GM23338 (cell line): ENCODE data around the gene FBXO46. TPM values are rescaled to one million over a fixed set of nuclear protein-coding genes. Genes with fewer than 3 reads are reported as not detected.
A peak's percentile ranks its signal among the peaks of the same experiment; 100 is the strongest.
"Not testable (repeated sequence)": the region's sequence is repeated elsewhere in the genome, so short reads cannot be mapped to it uniquely, and the experiment has no call there.

Experiments
- ATAC-seq: fragments of 200-7000 bp; cut with Tn5 transposase; 3 replicates; pipeline ENCODE4 v1.9.1; 2020
- DNase-seq: peaks from one replicate; pipeline ENCODE4 v3.0.0-alpha.2; 2015; ENCODE audit warnings: low spot score
- H2AFZ ChIP-seq: fragments of 200-600 bp; sonication (generic); 2 replicates; pipeline ENCODE4 v1.8.0; 2016; ENCODE audit warnings: antibody characterized with exemption, mild to moderate bottlenecking, moderate library complexity
- H3F3A ChIP-seq: fragments of 200-600 bp; sonication (generic); replicated peaks from 2 replicates; pipeline ENCODE4 v1.8.0; 2017; ENCODE audit warnings: antibody characterized with exemption, mixed run types, low read depth
- H3K27ac ChIP-seq: fragments of 200-600 bp; sonication (generic); 2 replicates; pipeline ENCODE4 v1.6.1; 2016; ENCODE audit warnings: low read depth
- H3K27me3 ChIP-seq: fragments of 200-600 bp; sonication (generic); 2 replicates; pipeline ENCODE4 v1.8.0; 2016; ENCODE audit warnings: mild to moderate bottlenecking, mixed run types, moderate library complexity; ENCODE audit not compliant: insufficient read depth
- H3K36me3 ChIP-seq: fragments of 200-600 bp; sonication (generic); 2 replicates; pipeline ENCODE4 v1.8.0; 2016; ENCODE audit warnings: mild to moderate bottlenecking; ENCODE audit not compliant: insufficient read depth
- H3K4me1 ChIP-seq: fragments of 200-600 bp; sonication (generic); 2 replicates; pipeline ENCODE4 v1.8.0; 2016; ENCODE audit warnings: mild to moderate bottlenecking, moderate library complexity; ENCODE audit not compliant: insufficient read depth
- H3K4me2 ChIP-seq: fragments of 200-600 bp; sonication (generic); 2 replicates; pipeline ENCODE4 v1.7.1; 2017; ENCODE audit warnings: mixed run types
- H3K4me3 ChIP-seq: fragments of 200-600 bp; sonication (generic); 2 replicates; pipeline ENCODE4 v1.6.1; 2016; ENCODE audit warnings: mixed run types
- H3K79me2 ChIP-seq: fragments of 200-600 bp; sonication (generic); replicated peaks from 2 replicates; pipeline ENCODE4 v1.8.0; 2017; ENCODE audit warnings: mild to moderate bottlenecking; ENCODE audit not compliant: insufficient read depth
- H3K9me2 ChIP-seq: fragments of 200-600 bp; sonication (generic); 2 replicates; pipeline ENCODE4 v1.8.0; 2017; ENCODE audit not compliant: insufficient read depth
- H4K20me1 ChIP-seq: fragments of 200-600 bp; sonication (generic); replicated peaks from 2 replicates; pipeline ENCODE4 v1.8.0; 2017; ENCODE audit warnings: mild to moderate bottlenecking; ENCODE audit not compliant: insufficient read depth
- H3K27ac Mint-ChIP-seq: 2 replicates; pipeline ENCODE4 v1.8.0; 2020; ENCODE audit warnings: inconsistent platforms, mild to moderate bottlenecking, moderate library complexity, mixed read lengths
- H3K27me3 Mint-ChIP-seq: 3 replicates; pipeline ENCODE4 v1.8.0; 2022; ENCODE audit warnings: low read depth, mild to moderate bottlenecking, moderate library complexity, mixed read lengths, inconsistent platforms; ENCODE audit not compliant: insufficient read depth, poor library complexity
- H3K36me3 Mint-ChIP-seq: 3 replicates; pipeline ENCODE4 v1.8.0; 2021; ENCODE audit warnings: low read depth, mild to moderate bottlenecking, inconsistent platforms, moderate library complexity, mixed read lengths
- H3K4me1 Mint-ChIP-seq: 3 replicates; pipeline ENCODE4 v1.8.0; 2020; ENCODE audit warnings: mild to moderate bottlenecking, inconsistent platforms, mixed read lengths
- H3K4me3 Mint-ChIP-seq: 3 replicates; pipeline ENCODE4 v1.8.0; 2021; ENCODE audit warnings: moderate library complexity, mild to moderate bottlenecking, inconsistent platforms, mixed read lengths
- H3K9me3 Mint-ChIP-seq: 3 replicates; pipeline ENCODE4 v1.8.0; 2020; ENCODE audit warnings: moderate library complexity, mild to moderate bottlenecking, inconsistent platforms, mixed read lengths
- CREB1 ChIP-seq: fragments of 250-450 bp; sonication (Bioruptor Pico); IDR thresholded peaks from 2 replicates; pipeline ENCODE4 v1.5.0; 2020; ENCODE audit warnings: low read depth, mild to moderate bottlenecking, moderate library complexity
- ETS1 ChIP-seq: IDR thresholded peaks from 2 replicates; pipeline ENCODE4 v1.6.1; 2016; ENCODE audit warnings: antibody characterized with exemption
- JUNB ChIP-seq: IDR thresholded peaks from one replicate; pipeline ENCODE4 v1.6.1; 2016; ENCODE audit warnings: antibody characterized with exemption; ENCODE audit not compliant: unreplicated experiment
- STAT1 ChIP-seq: IDR thresholded peaks from one replicate; pipeline ENCODE4 v1.6.1; 2016; ENCODE audit warnings: antibody characterized with exemption; ENCODE audit not compliant: unreplicated experiment
- ZNF114 ChIP-seq: fragments of 250-450 bp; sonication (Bioruptor Pico); IDR thresholded peaks from 2 replicates; pipeline ENCODE4 v1.5.0; 2020; ENCODE audit warnings: mild to moderate bottlenecking, moderate library complexity
- ZNF331 ChIP-seq: fragments of 250-450 bp; sonication (Bioruptor Pico); IDR thresholded peaks from 2 replicates; pipeline ENCODE4 v1.5.0; 2020; ENCODE audit warnings: low read depth, mild to moderate bottlenecking, moderate library complexity
- polyA plus RNA-seq: library from polyadenylated mRNA; unstranded; fragments of >200 nt; fragmentation: Nextera tagmentation; extraction: Ambion mirVana; gene quantifications from 2 replicates; pipeline ENCODE4 v1.2.1, GENCODE V29; 2016
- total RNA-seq: library from RNA; depleted of rRNA; stranded (reverse); fragments of >200 nt; shearing (Covaris generic); gene quantifications from 2 replicates; pipeline ENCODE4 v1.2.3, GENCODE V29; 2014
- TF ChIP-seq, protein P1 (sequence below), 2 experiments: fragments of 200-600 bp in 1 of 2; sonication (generic) in 1 of 2; conservative IDR thresholded peaks; 2 replicates each; pipeline versions ENCODE4 v1.5.1 to v1.6.1; 2016 to 2017; ENCODE audit warnings: antibody characterized with exemption in 2 of 2, low read depth in 2 of 2, mild to moderate bottlenecking in 2 of 2, moderate library complexity in 1 of 2
- TF ChIP-seq, protein P2 (sequence below): fragments of 250-450 bp; sonication (Bioruptor Pico); IDR thresholded peaks from 2 replicates; pipeline ENCODE4 v1.5.0; 2020; ENCODE audit warnings: mild to moderate bottlenecking, moderate library complexity

Gene FBXO46
- total and polyA plus RNA-seq, 2 experiments from 2014 or later, result 9.4 to 35.8 TPM

DNA sequence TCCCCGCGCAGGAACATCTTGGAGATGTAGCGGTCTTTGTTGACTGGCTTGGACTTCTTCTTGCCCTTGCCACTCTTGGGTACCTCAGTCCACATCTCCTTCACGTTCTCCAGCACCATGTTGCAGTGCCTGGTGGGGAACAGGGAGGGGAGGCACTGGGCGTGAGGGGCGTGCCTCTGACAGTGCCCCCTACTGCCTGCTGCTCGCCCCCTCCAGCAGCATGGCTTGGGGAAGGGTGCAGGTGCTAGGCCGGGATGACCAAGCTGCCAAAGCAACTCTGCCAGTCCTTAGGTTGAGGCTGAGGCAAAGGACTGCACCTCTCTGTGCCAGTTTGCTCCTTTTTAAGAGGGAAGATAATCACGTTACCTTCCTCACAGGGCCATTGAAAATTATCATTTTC, 43.1 kb downstream of the FBXO46 start:
- Mint-ChIP-seq H3K9me3 (no peaks in the 10 kb centered on the region; the same call in 2 of the 3 replicates), H3K4me3 (no peak overlapping the region), H3K27me3 (peaks cover 18% of the 10 kb centered on the region), H3K36me3 (peaks cover 59% of the 10 kb centered on the region), H3K4me1 (peaks cover 4% of the 10 kb centered on the region), H3K27ac (no peak overlapping the region)
- Histone ChIP-seq H3K9me2 (no peaks in the 10 kb centered on the region), H3K79me2 (peaks cover 23% of the 10 kb centered on the region), H3K36me3 (peaks cover 24% of the 10 kb centered on the region), H4K20me1 (peaks cover 20% of the 10 kb centered on the region), H3K4me1 (peaks cover 5% of the 10 kb centered on the region; the same call in 1 of the 2 replicates), H3F3A (peaks cover 11% of the 10 kb centered on the region; the same call in 1 of the 2 replicates), H2AFZ (no peak overlapping the region), H3K4me2 (no peak overlapping the region), H3K4me3 (no peak overlapping the region), H3K27me3 (no peaks in the 10 kb centered on the region), H3K27ac (no peak overlapping the region)
- DNase-seq (no peak), ATAC-seq (no peak)
- TF ChIP-seq CREB1 (CRISPR knock-in tag), result no peak
- TF ChIP-seq, protein P1, sequence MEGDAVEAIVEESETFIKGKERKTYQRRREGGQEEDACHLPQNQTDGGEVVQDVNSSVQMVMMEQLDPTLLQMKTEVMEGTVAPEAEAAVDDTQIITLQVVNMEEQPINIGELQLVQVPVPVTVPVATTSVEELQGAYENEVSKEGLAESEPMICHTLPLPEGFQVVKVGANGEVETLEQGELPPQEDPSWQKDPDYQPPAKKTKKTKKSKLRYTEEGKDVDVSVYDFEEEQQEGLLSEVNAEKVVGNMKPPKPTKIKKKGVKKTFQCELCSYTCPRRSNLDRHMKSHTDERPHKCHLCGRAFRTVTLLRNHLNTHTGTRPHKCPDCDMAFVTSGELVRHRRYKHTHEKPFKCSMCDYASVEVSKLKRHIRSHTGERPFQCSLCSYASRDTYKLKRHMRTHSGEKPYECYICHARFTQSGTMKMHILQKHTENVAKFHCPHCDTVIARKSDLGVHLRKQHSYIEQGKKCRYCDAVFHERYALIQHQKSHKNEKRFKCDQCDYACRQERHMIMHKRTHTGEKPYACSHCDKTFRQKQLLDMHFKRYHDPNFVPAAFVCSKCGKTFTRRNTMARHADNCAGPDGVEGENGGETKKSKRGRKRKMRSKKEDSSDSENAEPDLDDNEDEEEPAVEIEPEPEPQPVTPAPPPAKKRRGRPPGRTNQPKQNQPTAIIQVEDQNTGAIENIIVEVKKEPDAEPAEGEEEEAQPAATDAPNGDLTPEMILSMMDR (conservative IDR thresholded peaks at IDR 0.05; ENCODE audit: low read depth in 2 of 2), result 0 out of 4 replicates have a peak, but pooled peaks of 1 of the 2 experiments have one; percentile 12

DNA sequence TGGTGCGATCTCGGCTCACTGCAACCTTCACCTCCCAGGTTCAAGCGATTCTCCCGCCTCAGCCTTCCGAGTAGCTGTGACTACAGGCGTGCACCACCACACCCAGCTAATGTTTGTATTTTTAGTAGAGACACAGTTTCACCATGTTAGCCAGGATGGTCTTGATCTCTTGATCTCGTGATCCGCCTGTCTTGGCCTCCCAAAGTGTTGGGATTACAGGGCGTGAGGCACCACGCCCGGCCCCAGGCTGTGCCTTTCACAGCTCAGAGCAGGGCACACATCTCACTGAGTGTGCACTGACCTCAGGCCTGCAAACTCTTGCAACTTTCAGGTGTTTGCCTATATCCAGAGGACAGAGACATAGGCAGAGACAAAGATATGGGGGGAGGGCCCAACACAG, 45.7 kb downstream of the FBXO46 start:
- not testable (repeated sequence) for H3K9me2 ChIP-seq, DNase-seq, H3K9me3 Mint-ChIP-seq, H3K4me3 ChIP-seq, H3K27ac ChIP-seq, H2AFZ ChIP-seq, ATAC-seq, H3K4me1 Mint-ChIP-seq, H3K27me3 ChIP-seq, H3K4me2 ChIP-seq, H3K4me1 ChIP-seq, H3K27ac Mint-ChIP-seq, H3K4me3 Mint-ChIP-seq, H3K79me2 ChIP-seq
- Histone ChIP-seq H3K36me3 (peaks cover 24% of the 10 kb centered on the region), H3F3A (peaks cover 17% of the 10 kb centered on the region; the same call in 1 of the 2 replicates), H4K20me1 (peaks cover 23% of the 10 kb centered on the region)
- peaks cover 53% of the 10 kb centered on the region for H3K36me3 Mint-ChIP-seq
- peaks cover 13% of the 10 kb centered on the region for H3K27me3 Mint-ChIP-seq

DNA sequence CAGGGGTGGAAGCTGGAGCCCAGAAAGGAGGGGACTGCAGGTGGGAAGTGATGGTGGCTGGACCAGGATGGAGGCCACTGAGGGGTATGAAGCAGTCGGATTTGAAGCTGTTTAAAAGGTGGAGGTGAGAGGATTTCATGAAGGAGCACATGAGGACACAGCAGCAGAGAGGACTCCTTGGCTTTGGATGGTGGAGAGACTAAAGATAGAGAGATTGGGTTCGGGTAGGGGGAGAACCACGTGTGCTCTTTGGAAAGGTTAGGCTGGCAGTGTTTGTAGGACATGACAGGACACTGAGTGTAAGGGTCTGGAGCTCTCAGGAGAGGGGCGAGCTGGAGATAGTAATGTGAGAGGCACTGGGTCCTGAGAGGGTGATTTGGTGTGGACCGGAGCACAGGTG, 47.8 kb downstream of the FBXO46 start:
- 0 out of 2 replicates have a peak, but pooled peaks cover 8% of the 10 kb centered on the region for H3K4me1 ChIP-seq
- H3K27ac ChIP-seq, result no peak overlapping the region
- peaks cover 8% of the 10 kb centered on the region; the same call in 1 of the 2 replicates for H4K20me1 ChIP-seq
- peaks cover 27% of the 10 kb centered on the region for H3K27me3 Mint-ChIP-seq
- H3K27me3 ChIP-seq, result peaks cover 17% of the 10 kb centered on the region
- no peaks in the 10 kb centered on the region; the same call in 2 of the 3 replicates for H3K9me3 Mint-ChIP-seq
- ATAC-seq (no peak), DNase-seq (no peak)
- peaks cover 37% of the 10 kb centered on the region for H3K36me3 Mint-ChIP-seq
- H3K27ac Mint-ChIP-seq, result no peak overlapping the region
- peaks cover 18% of the 10 kb centered on the region for H3K36me3 ChIP-seq
- no peaks in the 10 kb centered on the region for H3K79me2 ChIP-seq
- H3F3A ChIP-seq, result peaks cover 21% of the 10 kb centered on the region
- H2AFZ ChIP-seq, result no peak overlapping the region
- no peak overlapping the region for H3K4me3 ChIP-seq
- H3K9me2 ChIP-seq, result no peaks in the 10 kb centered on the region
- H3K4me2 ChIP-seq, result no peak overlapping the region
- peaks cover 4% of the 10 kb centered on the region; the same call in 2 of the 3 replicates for H3K4me1 Mint-ChIP-seq
- H3K4me3 Mint-ChIP-seq, result no peak overlapping the region
- no peak for TF ChIP-seq ETS1
- TF ChIP-seq CREB1 (CRISPR knock-in tag), result no peak
- TF ChIP-seq STAT1, result no peak
- TF ChIP-seq ZNF114 (CRISPR knock-in tag), result no peak
- no peak for TF ChIP-seq ZNF331 (CRISPR knock-in tag)
- TF ChIP-seq, protein P2, sequence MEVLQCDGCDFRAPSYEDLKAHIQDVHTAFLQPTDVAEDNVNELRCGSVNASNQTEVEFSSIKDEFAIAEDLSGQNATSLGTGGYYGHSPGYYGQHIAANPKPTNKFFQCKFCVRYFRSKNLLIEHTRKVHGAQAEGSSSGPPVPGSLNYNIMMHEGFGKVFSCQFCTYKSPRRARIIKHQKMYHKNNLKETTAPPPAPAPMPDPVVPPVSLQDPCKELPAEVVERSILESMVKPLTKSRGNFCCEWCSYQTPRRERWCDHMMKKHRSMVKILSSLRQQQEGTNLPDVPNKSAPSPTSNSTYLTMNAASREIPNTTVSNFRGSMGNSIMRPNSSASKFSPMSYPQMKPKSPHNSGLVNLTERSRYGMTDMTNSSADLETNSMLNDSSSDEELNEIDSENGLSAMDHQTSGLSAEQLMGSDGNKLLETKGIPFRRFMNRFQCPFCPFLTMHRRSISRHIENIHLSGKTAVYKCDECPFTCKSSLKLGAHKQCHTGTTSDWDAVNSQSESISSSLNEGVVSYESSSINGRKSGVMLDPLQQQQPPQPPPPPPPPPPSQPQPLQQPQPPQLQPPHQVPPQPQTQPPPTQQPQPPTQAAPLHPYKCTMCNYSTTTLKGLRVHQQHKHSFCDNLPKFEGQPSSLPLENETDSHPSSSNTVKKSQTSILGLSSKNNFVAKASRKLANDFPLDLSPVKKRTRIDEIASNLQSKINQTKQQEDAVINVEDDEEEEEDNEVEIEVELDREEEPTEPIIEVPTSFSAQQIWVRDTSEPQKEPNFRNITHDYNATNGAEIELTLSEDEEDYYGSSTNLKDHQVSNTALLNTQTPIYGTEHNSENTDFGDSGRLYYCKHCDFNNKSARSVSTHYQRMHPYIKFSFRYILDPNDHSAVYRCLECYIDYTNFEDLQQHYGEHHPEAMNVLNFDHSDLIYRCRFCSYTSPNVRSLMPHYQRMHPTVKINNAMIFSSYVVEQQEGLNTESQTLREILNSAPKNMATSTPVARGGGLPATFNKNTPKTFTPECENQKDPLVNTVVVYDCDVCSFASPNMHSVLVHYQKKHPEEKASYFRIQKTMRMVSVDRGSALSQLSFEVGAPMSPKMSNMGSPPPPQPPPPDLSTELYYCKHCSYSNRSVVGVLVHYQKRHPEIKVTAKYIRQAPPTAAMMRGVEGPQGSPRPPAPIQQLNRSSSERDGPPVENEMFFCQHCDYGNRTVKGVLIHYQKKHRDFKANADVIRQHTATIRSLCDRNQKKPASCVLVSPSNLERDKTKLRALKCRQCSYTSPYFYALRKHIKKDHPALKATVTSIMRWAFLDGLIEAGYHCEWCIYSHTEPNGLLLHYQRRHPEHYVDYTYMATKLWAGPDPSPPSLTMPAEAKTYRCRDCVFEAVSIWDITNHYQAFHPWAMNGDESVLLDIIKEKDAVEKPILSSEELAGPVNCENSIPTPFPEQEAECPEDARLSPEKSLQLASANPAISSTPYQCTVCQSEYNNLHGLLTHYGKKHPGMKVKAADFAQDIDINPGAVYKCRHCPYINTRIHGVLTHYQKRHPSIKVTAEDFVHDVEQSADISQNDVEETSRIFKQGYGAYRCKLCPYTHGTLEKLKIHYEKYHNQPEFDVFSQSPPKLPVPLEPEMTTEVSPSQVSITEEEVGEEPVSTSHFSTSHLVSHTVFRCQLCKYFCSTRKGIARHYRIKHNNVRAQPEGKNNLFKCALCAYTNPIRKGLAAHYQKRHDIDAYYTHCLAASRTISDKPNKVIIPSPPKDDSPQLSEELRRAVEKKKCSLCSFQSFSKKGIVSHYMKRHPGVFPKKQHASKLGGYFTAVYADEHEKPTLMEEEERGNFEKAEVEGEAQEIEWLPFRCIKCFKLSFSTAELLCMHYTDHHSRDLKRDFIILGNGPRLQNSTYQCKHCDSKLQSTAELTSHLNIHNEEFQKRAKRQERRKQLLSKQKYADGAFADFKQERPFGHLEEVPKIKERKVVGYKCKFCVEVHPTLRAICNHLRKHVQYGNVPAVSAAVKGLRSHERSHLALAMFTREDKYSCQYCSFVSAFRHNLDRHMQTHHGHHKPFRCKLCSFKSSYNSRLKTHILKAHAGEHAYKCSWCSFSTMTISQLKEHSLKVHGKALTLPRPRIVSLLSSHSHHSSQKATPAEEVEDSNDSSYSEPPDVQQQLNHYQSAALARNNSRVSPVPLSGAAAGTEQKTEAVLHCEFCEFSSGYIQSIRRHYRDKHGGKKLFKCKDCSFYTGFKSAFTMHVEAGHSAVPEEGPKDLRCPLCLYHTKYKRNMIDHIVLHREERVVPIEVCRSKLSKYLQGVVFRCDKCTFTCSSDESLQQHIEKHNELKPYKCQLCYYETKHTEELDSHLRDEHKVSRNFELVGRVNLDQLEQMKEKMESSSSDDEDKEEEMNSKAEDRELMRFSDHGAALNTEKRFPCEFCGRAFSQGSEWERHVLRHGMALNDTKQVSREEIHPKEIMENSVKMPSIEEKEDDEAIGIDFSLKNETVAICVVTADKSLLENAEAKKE (CRISPR knock-in tag), result no peak
- no peak for TF ChIP-seq JUNB
